Esophagus (tissue), 2 donors: Measurements from ENCODE around the gene FAM171A2. TPM values are rescaled to one million over a fixed set of nuclear protein-coding genes. Genes with fewer than 3 reads are reported as not detected.

Experiments
- H3K27ac ChIP-seq, 2 donors: one replicate each; pipeline ENCODE4 v1.5.1; 2013; ENCODE audit warnings: low read depth in 2 of 2, mild to moderate bottlenecking in 2 of 2, inconsistent platforms in 1 of 2, low read length in 1 of 2, moderate library complexity in 1 of 2
- H3K27me3 ChIP-seq, 2 donors: one replicate each; pipeline ENCODE4 v1.6.1; 2013; ENCODE audit warnings: low read length in 2 of 2, control low read depth in 1 of 2, mild to moderate bottlenecking in 1 of 2; ENCODE audit not compliant: insufficient read depth in 2 of 2, control insufficient read depth in 1 of 2
- H3K36me3 ChIP-seq, 2 donors: one replicate each; pipeline ENCODE4 v1.6.1; 2013; ENCODE audit warnings: low read length in 1 of 2; ENCODE audit not compliant: control insufficient read depth in 2 of 2, insufficient read depth in 2 of 2
- H3K4me1 ChIP-seq, 2 donors: one replicate each; pipeline ENCODE4 v1.6.1; 2013; ENCODE audit warnings: low read length in 1 of 2; ENCODE audit not compliant: control insufficient read depth in 2 of 2, insufficient read depth in 2 of 2
- H3K4me3 ChIP-seq, 2 donors: one replicate each; pipeline ENCODE4 v1.5.1; 2013; ENCODE audit warnings: low read length in 2 of 2, mild to moderate bottlenecking in 2 of 2, low read depth in 1 of 2, moderate library complexity in 1 of 2
- H3K9me3 ChIP-seq, 2 donors: one replicate each; pipeline ENCODE4 v1.6.1; 2013; ENCODE audit warnings: mild to moderate bottlenecking in 2 of 2, low read depth in 1 of 2, low read length in 1 of 2, moderate library complexity in 1 of 2; ENCODE audit not compliant: control insufficient read depth in 2 of 2, insufficient read depth in 1 of 2
- WGBS, 2 donors: extraction: QIAGEN DNeasy Blood & Tissue Kit; methylation state at CpG; one replicate each; pipeline ENCODE4 v1.1.7; 2013; 5-methylcytosine and 5-hydroxymethylcytosine counted together
- polyA plus RNA-seq, 2 donors: library from polyadenylated mRNA; stranded (reverse); fragments of 200-250 nt; gene quantifications; one replicate each; pipeline ENCODE4 v1.2.3, GENCODE V29; 2013
- donor health status: healthy with polysubstance abuse.
- donor health status: Bipolar disorder and iron deficiency.

Gene FAM171A2
- polyA plus RNA-seq, 2 donors: 1.2 to 2.2 TPM

GRCh38 chr17:44309472-44309871 is 54.2 kb downstream of the FAM171A2 start:
- no peak overlapping the region for H3K27ac ChIP-seq
- no peaks in the 10 kb centered on the region for H3K9me3 ChIP-seq
- 44 to 73% methylated on average over 5 of the region's 5 CpGs for WGBS, 2 donors
- no peaks in the 10 kb centered on the region for H3K27me3 ChIP-seq
- no peaks in the 10 kb centered on the region for H3K36me3 ChIP-seq
- no peak overlapping the region for H3K4me3 ChIP-seq
- H3K4me1 ChIP-seq: peaks cover 10 to 19% of the 10 kb centered on the region in 2 donors

- H3K4me1 ChIP-seq: peaks cover 10 to 19% of the 10 kb centered on the region in 2 donors
- peak overlapping the region in 1 of 2 donors; percentile 29 for H3K4me3 ChIP-seq
- H3K27me3 ChIP-seq: no peaks in the 10 kb centered on the region
- H3K9me3 ChIP-seq: no peaks in the 10 kb centered on the region
- H3K36me3 ChIP-seq: no peaks in the 10 kb centered on the region
- no peak overlapping the region for H3K27ac ChIP-seq
- WGBS, 2 donors: 3% methylated on average over 15 of the region's 15 CpGs
Measured at GRCh38 chr17:44308865-44309264, 54.8 kb downstream of the FAM171A2 start.

DNA sequence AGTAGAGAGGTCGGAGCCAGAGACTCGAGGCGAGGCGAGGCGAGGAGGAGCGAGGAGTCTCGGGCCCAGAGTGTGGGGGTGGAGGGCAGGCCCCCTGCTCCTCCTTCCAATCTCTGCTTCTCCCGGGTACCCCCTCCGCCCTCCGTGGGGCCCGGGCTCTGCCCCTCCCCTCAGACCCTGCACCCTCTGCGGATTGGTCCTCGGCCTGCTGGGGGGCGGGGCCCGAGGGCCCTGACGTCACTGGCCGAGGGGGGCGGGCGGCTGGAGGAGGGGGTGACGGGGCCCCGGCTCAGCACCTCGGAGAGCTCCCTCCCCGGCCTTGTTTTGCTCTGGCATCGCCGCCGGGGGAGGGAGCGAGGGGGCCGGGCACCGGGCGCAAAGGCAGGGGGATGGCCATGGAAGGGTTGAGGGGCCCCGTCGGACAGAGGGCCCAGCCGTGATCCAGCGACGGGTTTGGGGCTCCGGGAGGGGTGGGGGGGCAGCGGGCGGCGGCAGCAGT is 55.3 kb downstream of the FAM171A2 start, which contains the start of gene RUNDC3A:
TSS of gene RUNDC3A (plus strand) at position 282 of the 499 bp plus-strand sequence. CDS start 232 bp downstream, outside the sequence.
- peaks cover 10 to 19% of the 10 kb centered on the region in 2 donors for H3K4me1 ChIP-seq
- H3K36me3 ChIP-seq: no peaks in the 10 kb centered on the region
- H3K27me3 ChIP-seq: no peaks in the 10 kb centered on the region
- H3K27ac ChIP-seq: peak within 1 kb of the TSS in 1 of 2 donors; percentile 40
- WGBS, 2 donors: 1 to 2% methylated on average over 30 to 39 of the region's 39 CpGs
- H3K9me3 ChIP-seq: no peaks in the 10 kb centered on the region
- H3K4me3 ChIP-seq: peak within 1 kb of the TSS; percentile 19 to 29

- Histone ChIP-seq H3K27me3 (no peaks in the 10 kb centered on the region), H3K4me1 (peaks cover 10 to 19% of the 10 kb centered on the region in 2 donors), H3K4me3 (peak overlapping the region; percentile 19 to 29), H3K36me3 (no peaks in the 10 kb centered on the region), H3K27ac (peak overlapping the region in 1 of 2 donors; percentile 40), H3K9me3 (no peaks in the 10 kb centered on the region)
- 3 to 4% methylated on average over 26 of the region's 26 CpGs for whole genome bisulfite sequencing, 2 donors
Measured at GRCh38 chr17:44307387-44308186, 56.1 kb downstream of the FAM171A2 start.

DNA sequence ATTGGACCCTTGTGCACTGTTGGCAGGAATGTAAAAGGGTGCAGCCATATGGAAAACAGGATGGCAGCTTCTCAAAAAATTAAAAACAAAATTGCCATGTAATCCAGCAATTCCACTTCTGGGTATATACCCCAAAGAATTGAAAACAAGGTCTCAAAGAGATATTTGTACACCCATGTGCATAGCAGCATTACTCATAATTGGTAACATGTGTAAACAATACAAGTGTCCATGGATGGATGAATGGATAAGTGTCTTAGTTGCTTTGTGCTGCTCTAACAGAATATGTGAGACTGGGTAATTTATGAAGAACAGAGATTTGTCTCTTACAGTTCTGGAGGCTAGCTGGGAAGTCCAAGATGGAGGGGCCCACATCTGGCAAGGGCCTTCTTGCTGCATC is 59.0 kb downstream of the FAM171A2 start:
- no peaks in the 10 kb centered on the region for H3K9me3 ChIP-seq
- no peak overlapping the region for H3K27ac ChIP-seq
- peaks cover 9 to 16% of the 10 kb centered on the region in 2 donors for H3K4me1 ChIP-seq
- H3K36me3 ChIP-seq: no peaks in the 10 kb centered on the region
- H3K27me3 ChIP-seq: no peaks in the 10 kb centered on the region
- H3K4me3 ChIP-seq: no peak overlapping the region

Other genes with a start within 250 kb of the FAM171A2 start
- 10 to 100 TPM; 45.7 to 54.7 TPM for gene HDAC5, start 240.2 kb downstream of the FAM171A2 start, polyA plus RNA-seq
- 1 to 10 TPM; 1.7 to 2.5 TPM for gene HROB, start 221.9 kb downstream of the FAM171A2 start, polyA plus RNA-seq
- gene ASB16, start 193.1 kb downstream of the FAM171A2 start, polyA plus RNA-seq: under 1 TPM; 0.18 to 0.19 TPM
- 10 to 100 TPM; 25.2 to 37.5 TPM for gene TMUB2, start 176.9 kb downstream of the FAM171A2 start, polyA plus RNA-seq
- gene ATXN7L3, start 164.0 kb downstream of the FAM171A2 start, polyA plus RNA-seq: 10 to 100 TPM; 32.9 to 44.3 TPM
- gene UBTF, start 144.2 kb downstream of the FAM171A2 start, polyA plus RNA-seq: 10 to 100 TPM; 30.3 to 35.2 TPM
- gene SLC4A1, start 95.7 kb downstream of the FAM171A2 start, polyA plus RNA-seq: not detected
- gene RUNDC3A, start 55.3 kb downstream of the FAM171A2 start, polyA plus RNA-seq: under 1 TPM; 0.77 to 0.88 TPM
- gene SLC25A39, start 39.0 kb downstream of the FAM171A2 start, polyA plus RNA-seq: 100 to 1,000 TPM; 132 to 138 TPM
- 100 to 1,000 TPM; 211 to 370 TPM for gene GRN, start 18.6 kb downstream of the FAM171A2 start, polyA plus RNA-seq
- under 1 TPM; 0.27 to 0.84 TPM for gene ITGA2B, start 25.8 kb upstream of the FAM171A2 start, polyA plus RNA-seq
- 10 to 100 TPM in 1 of 2 donors, 1 to 10 TPM in 1; 7.9 to 12.8 TPM for gene GPATCH8, start 139.6 kb upstream of the FAM171A2 start, polyA plus RNA-seq
- gene FZD2, start 193.6 kb upstream of the FAM171A2 start, polyA plus RNA-seq: under 1 TPM; 0.37 to 0.54 TPM